GM18499 (cell line): ENCODE results near the gene PRR4.

ENCODE experiments used
- ATAC-seq: cut with Tn5 transposase; IDR thresholded peaks from one replicate; pipeline ENCODE4 v1.9.1; 2021; ENCODE audit warnings: moderate number of reproducible peaks; ENCODE audit not compliant: insufficient read depth, unreplicated experiment

Gene PRR4

DNA sequence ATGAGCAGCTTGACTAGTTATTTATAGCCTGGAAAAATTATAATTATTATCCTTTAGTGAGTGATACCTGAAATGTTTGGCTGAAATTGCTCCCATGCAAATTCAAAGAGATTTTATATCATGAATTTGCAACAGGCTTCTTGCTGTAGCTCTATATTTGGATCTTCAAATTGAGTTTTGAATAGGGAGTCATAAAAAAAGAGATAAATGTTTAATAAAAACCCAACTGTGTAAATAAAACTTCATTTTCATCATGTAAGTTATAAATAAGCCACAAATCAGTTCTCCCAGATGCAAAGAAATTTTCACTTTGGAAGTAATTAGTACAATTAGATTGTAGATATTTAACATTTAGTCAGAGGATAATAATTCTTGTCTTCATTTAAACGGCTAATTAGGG, 42.1 kb downstream of the PRR4 start, which contains the start of gene TAS2R8:
TSS of gene TAS2R8 (minus strand) at position 101 of the 400 bp plus-strand sequence. CDS start 306 bp downstream, outside the sequence.
- no peak for ATAC-seq

DNA sequence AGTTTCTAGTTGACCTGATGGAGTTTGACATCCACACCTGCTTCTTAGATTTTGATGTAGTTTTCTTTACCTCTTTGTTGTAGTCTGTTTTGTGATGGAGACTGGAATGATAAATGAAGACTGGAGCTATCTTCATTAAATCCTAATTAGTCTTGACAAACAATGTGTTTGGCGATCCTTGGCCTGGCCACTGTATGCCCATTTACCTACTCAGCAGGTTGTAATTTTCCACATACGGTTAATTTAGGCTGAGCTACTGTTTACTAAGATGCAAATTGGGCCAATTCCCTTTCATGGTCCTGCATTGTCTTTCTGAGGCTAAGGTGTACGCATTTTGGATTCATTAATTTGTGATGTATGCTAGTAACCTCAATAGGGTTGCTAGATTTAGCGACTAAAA, 46.7 kb downstream of the PRR4 start, which contains the start of gene TAS2R7:
TSS of gene TAS2R7 (minus strand) at position 41 of the 400 bp plus-strand sequence. CDS start 57 bp downstream, outside the sequence.
- no peak for ATAC-seq

DNA sequence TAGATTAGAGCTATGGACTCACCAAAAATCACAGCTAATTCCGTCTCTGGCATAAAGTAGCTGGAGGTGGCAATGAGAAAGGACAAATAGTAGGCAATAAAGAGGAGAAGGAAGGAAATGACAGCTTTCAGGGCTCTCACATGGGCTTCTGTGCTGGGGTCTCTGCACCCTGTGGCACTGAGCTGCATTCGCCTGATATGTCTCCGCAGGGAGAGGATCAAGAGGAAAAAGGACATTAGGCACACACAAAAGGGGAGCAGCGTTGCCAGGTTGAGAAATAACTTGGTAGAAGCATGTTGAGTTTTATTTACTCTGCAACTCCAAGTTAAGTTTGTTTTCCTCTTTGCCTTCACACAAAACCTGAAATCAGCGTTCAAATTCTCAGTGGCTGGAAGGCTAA, 47.5 kb downstream of the PRR4 start:
- ATAC-seq: no peak
